HEK293T (cell line): ENCODE data around the gene RBFOX1.

Experiments used
- CTCF ChIA-PET: fragments of 350-600 bp; formaldehyde crosslinking; extraction: SDS; loops from one replicate; lab custom pipeline; 2021; ENCODE audit warnings: antibody characterized with exemption, inconsistent platforms; lab: Yijun Ruan, JAX
- POLR2A ChIA-PET: fragments of 350-600 bp; formaldehyde crosslinking; extraction: SDS; loops from one replicate; lab custom pipeline; 2020; ENCODE audit warnings: antibody characterized with exemption, inconsistent platforms; lab: Yijun Ruan, JAX
- DNase-seq: peaks from one replicate; pipeline ENCODE4 v3.0.0; 2012; ENCODE audit warnings: mixed read lengths; ENCODE audit errors: extremely low spot score
- ARNT ChIP-seq: fragments of 450-650 bp; IDR thresholded peaks from 2 replicates; pipeline ENCODE4 v1.6.1; 2017; ENCODE audit warnings: mild to moderate bottlenecking
- BHLHE40 ChIP-seq: fragments of 450-650 bp; IDR thresholded peaks from 2 replicates; pipeline ENCODE4 v1.6.1; 2016; ENCODE audit warnings: mild to moderate bottlenecking, moderate library complexity, borderline replicate concordance
- CTBP1 ChIP-seq: fragments of 450-650 bp; IDR thresholded peaks from 2 replicates; pipeline ENCODE4 v1.6.1; 2016; ENCODE audit warnings: borderline replicate concordance
- ELF4 ChIP-seq: fragments of 450-650 bp; IDR thresholded peaks from 2 replicates; pipeline ENCODE4 v1.6.1; 2017; ENCODE audit warnings: antibody characterized with exemption
- FOXA1 ChIP-seq: fragments of 450-650 bp; IDR thresholded peaks from 2 replicates; pipeline ENCODE4 v1.6.1; 2016; ENCODE audit warnings: mild to moderate bottlenecking
- FOXK2 ChIP-seq: fragments of 450-650 bp; IDR thresholded peaks from 2 replicates; pipeline ENCODE4 v1.6.1; 2016; ENCODE audit warnings: mild to moderate bottlenecking
- FOXM1 ChIP-seq: fragments of 450-650 bp; IDR thresholded peaks from 2 replicates; pipeline ENCODE4 v1.6.1; 2017; ENCODE audit warnings: mild to moderate bottlenecking, borderline replicate concordance
- HDGF ChIP-seq: fragments of 450-650 bp; IDR thresholded peaks from 2 replicates; pipeline ENCODE4 v1.6.1; 2017; ENCODE audit warnings: antibody characterized with exemption, borderline replicate concordance
- L3MBTL2 ChIP-seq: fragments of 450-650 bp; conservative IDR thresholded peaks from 2 replicates; pipeline ENCODE4 v1.6.1; 2016; ENCODE audit warnings: mild to moderate bottlenecking
- LEF1 ChIP-seq: fragments of 450-650 bp; IDR thresholded peaks from 2 replicates; pipeline ENCODE4 v1.6.1; 2017; ENCODE audit warnings: mild to moderate bottlenecking, borderline replicate concordance
- NFRKB ChIP-seq: fragments of 450-650 bp; IDR thresholded peaks from 2 replicates; pipeline ENCODE4 v1.6.1; 2016; ENCODE audit warnings: mild to moderate bottlenecking, moderate library complexity
- PKNOX1 ChIP-seq: fragments of 450-650 bp; IDR thresholded peaks from 2 replicates; pipeline ENCODE4 v1.6.1; 2016
- SP1 ChIP-seq: fragments of 450-650 bp; IDR thresholded peaks from 2 replicates; pipeline ENCODE4 v1.6.1; 2017
- SUZ12 ChIP-seq: fragments of 450-650 bp; IDR thresholded peaks from 2 replicates; pipeline ENCODE4 v1.6.1; 2016; ENCODE audit warnings: mild to moderate bottlenecking
- TARDBP ChIP-seq: fragments of 450-650 bp; IDR thresholded peaks from 2 replicates; pipeline ENCODE4 v1.6.1; 2016
- ZNF384 ChIP-seq: fragments of 450-650 bp; IDR thresholded peaks from 2 replicates; pipeline ENCODE4 v1.6.1; 2016

RBFOX1 gene

GRCh38 chr16:7332611-7333010 is at the start of gene RBFOX1:
TSS of gene RBFOX1 (plus strand) at chr16:7332845.
- ChIA-PET POLR2A (no interaction called here), CTCF (interaction anchor here (0.6 kb wide), 1 partner anchor 740 kb away, joined by 3 read pairs; no protein-coding TSS in a partner anchor)
- TF ChIP-seq SUZ12 (no peak), SP1 (no peak), ARNT (no peak), FOXK2 (no peak), ELF4 (no peak), L3MBTL2 (no peak), HDGF (no peak), PKNOX1 (no peak), ZNF384 (no peak), BHLHE40 (no peak), FOXM1 (no peak)

GRCh38 chr16:7284780-7285179 is 47.9 kb upstream of the RBFOX1 start:
- CTCF ChIA-PET = no interaction called here

More at GRCh38 chr16:7332611-7333010, at the start of gene RBFOX1:
- DNase-seq = no peak

GRCh38 chr16:7285520-7285919 is 47.1 kb upstream of the RBFOX1 start:
- no peak for TF ChIP-seq PKNOX1
- TF ChIP-seq FOXA1 = no peak
- no peak for TF ChIP-seq CTBP1
- TF ChIP-seq BHLHE40 = no peak
- no peak for TF ChIP-seq HDGF
- no peak for TF ChIP-seq ELF4
- no peak for TF ChIP-seq L3MBTL2
- TF ChIP-seq SP1 = no peak
- no peak for TF ChIP-seq ARNT
- TF ChIP-seq FOXK2 = no peak
- no peak for TF ChIP-seq FOXM1
- TF ChIP-seq NFRKB = no peak
- TF ChIP-seq ZNF384 = no peak
- TF ChIP-seq SUZ12 = no peak
- TF ChIP-seq TARDBP = no peak
- no peak for TF ChIP-seq LEF1
- ChIA-PET CTCF (no interaction called here), POLR2A (no interaction called here)
- no peak for DNase-seq

More at GRCh38 chr16:7284780-7285179, 47.9 kb upstream of the RBFOX1 start:
- TF ChIP-seq LEF1 (no peak), ARNT (no peak), TARDBP (no peak), L3MBTL2 (no peak), FOXK2 (no peak), PKNOX1 (no peak), FOXA1 (no peak), SUZ12 (no peak), SP1 (no peak), ZNF384 (no peak), ELF4 (no peak), CTBP1 (no peak)
- POLR2A ChIA-PET = no interaction called here
- no peak for DNase-seq

- POLR2A ChIA-PET = no interaction called here
- CTCF ChIA-PET = no interaction called here
- DNase-seq = no peak
- no peak for TF ChIP-seq FOXA1
- no peak for TF ChIP-seq L3MBTL2
- TF ChIP-seq FOXM1 = no peak
- TF ChIP-seq TARDBP = no peak
- TF ChIP-seq ELF4 = no peak
- no peak for TF ChIP-seq BHLHE40
- TF ChIP-seq SP1 = no peak
- no peak for TF ChIP-seq LEF1
- TF ChIP-seq CTBP1 = no peak
- TF ChIP-seq HDGF = no peak
These were observed 43.3 kb upstream of the RBFOX1 start for GRCh38 chr16:7289299-7289698.

- TF ChIP-seq TARDBP = no peak
- no peak for TF ChIP-seq NFRKB
- TF ChIP-seq SP1 = no peak
- TF ChIP-seq PKNOX1 = no peak
- TF ChIP-seq FOXA1 = no peak
- TF ChIP-seq FOXM1 = no peak
- no peak for TF ChIP-seq L3MBTL2
- no peak for TF ChIP-seq ELF4
- TF ChIP-seq HDGF = no peak
- no peak for TF ChIP-seq SUZ12
- no peak for TF ChIP-seq BHLHE40
- no peak for TF ChIP-seq ARNT
- POLR2A ChIA-PET = no interaction called here
- CTCF ChIA-PET = no interaction called here
- no peak for DNase-seq
These were observed 42.0 kb upstream of the RBFOX1 start for GRCh38 chr16:7290682-7291081.

GRCh38 chr16:7294020-7294419 is 38.6 kb upstream of the RBFOX1 start:
- POLR2A ChIA-PET = no interaction called here
- DNase-seq = no peak
- no peak for TF ChIP-seq L3MBTL2
- TF ChIP-seq ARNT = no peak
- no peak for TF ChIP-seq SP1
- TF ChIP-seq LEF1 = no peak
- no peak for TF ChIP-seq NFRKB
- TF ChIP-seq FOXK2 = no peak
- no peak for TF ChIP-seq CTBP1
- no peak for TF ChIP-seq TARDBP
- TF ChIP-seq ZNF384 = no peak
- no peak for TF ChIP-seq ELF4
- no peak for TF ChIP-seq FOXM1
- no peak for TF ChIP-seq SUZ12
- TF ChIP-seq HDGF = no peak
- TF ChIP-seq PKNOX1 = no peak
- no peak for TF ChIP-seq BHLHE40
- TF ChIP-seq FOXA1 = no peak
- CTCF ChIA-PET = no interaction called here
